ENCODE results near the gene NR0B1.

Gene NR0B1

DNA sequence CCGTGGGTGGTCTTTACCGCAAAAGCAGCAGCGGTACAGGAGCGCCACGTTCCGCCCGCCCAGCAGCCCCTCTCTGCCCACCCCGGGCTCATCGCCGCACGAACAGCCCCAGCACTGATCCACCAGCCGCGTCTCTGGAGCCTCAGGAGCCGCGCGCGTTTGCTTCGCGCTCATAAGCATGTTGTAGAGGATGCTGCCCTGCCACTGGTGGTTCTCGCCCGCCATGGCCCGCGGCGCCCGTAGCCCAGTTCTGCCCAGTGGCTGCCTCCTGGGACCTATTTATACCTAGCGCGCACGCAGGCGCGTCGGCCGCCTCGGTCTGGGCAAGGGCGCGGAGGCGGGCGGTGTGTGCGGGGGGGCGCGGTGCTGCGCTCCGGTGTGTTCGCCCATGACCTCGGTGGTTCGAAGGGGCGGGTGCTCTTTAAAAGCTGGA is at the start of gene NR0B1:
NR0B1 (minus strand) TSS at position 252 of the 433 bp plus-strand sequence; CDS start at position 225, 27 bp downstream.
- no peak for DNase-seq (ENCODE audit: low read depth in 2 of 2)

DNA sequence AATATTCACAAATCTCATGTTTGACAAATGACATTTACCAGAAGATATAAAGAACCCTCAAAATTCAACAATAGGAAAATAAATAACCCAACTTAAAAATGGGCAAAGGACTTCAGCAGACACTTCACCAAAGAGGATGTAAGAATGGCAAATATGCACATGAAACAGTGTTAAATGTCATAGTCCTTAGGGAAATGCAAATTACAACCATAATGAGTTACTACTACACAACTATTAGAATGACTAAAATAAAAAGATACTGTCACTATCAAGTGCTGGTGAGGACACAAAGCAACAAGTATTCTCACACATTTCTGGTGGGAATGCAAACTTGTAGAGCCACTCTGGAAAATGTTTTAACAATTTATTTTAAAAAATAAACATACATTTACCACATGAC is 40.8 kb upstream of the NR0B1 start:
- DNase-seq (ENCODE audit: low read depth in 2 of 2): no peak

GRCh38 chrX:30343206-30343605 is 34.0 kb upstream of the NR0B1 start:
- no peak for DNase-seq (ENCODE audit: low read depth in 2 of 2)

DNA sequence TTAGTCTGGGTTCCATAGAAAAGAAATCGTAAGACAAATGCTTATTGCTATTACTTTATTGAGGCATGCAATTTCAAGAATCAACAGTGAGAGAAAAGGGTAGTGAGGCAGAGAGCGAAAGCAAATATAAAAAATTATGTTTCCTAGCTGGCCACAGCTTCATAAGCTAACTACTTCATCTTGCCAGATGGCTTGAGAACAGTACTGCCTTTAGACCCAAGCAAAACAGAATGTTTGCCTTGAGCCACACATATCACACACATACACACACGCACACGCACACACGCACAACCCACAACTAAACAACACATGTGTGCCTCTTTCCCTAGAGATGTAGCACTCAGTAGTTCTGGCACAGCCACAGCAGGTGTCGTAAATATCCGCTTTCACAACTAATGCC is 31.6 kb upstream of the NR0B1 start:
- no peak for DNase-seq (ENCODE audit: low read depth in 2 of 2)

DNA sequence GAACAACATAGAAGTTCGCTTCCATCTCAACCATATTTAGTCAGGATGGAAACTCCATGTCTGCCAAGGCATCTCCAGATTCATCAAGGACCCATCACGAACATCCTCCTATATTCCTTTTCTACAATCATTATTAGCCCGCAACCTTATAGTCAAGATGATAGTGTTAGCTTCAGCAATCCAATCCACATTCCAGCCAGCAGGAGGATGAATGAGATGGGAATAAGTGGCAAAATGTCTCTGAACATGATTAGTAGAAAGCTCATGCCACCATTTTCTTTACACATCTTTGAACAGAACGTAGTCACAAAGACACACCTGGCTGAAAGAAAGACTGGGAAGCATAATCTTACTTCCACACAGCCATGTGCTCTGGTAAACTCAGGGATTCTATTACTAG is 18.6 kb upstream of the NR0B1 start:
- DNase-seq (ENCODE audit: low read depth in 2 of 2): no peak

DNA sequence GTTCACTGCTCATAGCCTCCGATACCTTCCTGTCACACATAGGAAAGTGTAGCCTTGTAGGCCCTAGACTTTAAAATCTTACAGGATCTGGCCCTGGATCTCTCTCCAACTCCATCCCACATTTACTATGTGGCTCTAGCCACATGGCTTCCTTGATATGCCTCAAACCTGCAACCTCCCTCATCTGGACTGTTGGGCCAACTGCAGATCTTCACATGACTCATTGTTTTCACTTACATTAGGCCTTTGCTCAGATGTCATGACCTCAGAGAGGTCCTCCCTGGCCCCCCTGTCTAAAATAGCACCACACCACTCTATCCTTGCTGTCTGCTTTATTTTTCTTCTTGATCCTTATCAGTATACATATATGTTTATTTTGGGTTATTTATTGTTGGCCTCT is 8.1 kb upstream of the NR0B1 start:
- no peak for DNase-seq (ENCODE audit: low read depth in 2 of 2)

GRCh38 chrX:30313322-30313721 is 4.1 kb upstream of the NR0B1 start:
- no peak for DNase-seq (ENCODE audit: low read depth in 2 of 2)

- DNase-seq (ENCODE audit: low read depth in 2 of 2): no peak
Observed at GRCh38 chrX:30312858-30313257, 3.7 kb upstream of the NR0B1 start.

GRCh38 chrX:30310429-30311206 is 1.4 kb upstream of the NR0B1 start:
- DNase-seq (ENCODE audit: low read depth in 2 of 2): no peak

- DNase-seq (ENCODE audit: low read depth in 2 of 2): no peak
Observed at GRCh38 chrX:30308263-30309138, 689 bp downstream of the NR0B1 start.

- no peak for DNase-seq (ENCODE audit: low read depth in 2 of 2)
Observed at GRCh38 chrX:30307466-30307865, 1.7 kb downstream of the NR0B1 start.

DNA sequence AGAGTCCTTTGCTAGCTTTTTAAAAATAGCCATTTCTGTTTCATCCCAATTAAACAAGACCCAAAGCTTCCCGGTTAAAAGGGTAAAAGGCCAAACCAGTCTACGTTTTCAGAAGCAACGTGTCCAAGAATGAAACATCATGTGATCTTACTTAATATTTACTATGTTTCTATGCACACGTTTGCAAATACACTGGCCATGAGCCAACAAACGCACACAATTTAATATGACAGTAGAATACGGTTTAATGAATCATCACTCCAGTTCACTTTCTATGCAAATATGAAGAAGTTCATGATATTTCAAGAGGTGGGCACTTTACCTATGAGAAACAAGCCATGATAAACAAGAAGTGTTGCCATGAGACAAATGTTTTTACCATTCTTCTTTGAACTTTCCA is 4.3 kb downstream of the NR0B1 start:
- no peak for DNase-seq (ENCODE audit: low read depth in 2 of 2)

GRCh38 chrX:30302956-30303355 is 6.2 kb downstream of the NR0B1 start:
- no peak for DNase-seq (ENCODE audit: low read depth in 2 of 2)

DNA sequence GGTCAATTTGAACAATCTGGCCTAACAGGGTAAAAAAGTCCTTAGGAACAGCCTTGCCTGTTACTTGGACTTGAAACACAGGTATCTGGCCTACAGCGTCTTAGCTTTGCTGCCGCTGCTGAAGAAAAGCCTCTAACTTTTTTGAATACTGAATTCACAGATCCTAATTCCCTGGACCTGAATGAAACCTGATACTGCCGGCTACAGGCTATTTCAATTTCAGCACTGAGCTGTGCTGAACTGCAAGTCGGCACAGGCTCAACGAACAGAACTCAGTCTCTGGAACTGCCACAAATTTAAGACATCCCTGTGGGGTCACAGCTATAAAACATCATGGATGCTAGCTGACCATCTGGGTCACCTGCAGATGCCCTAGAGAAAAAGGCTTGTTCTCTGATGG is 7.2 kb downstream of the NR0B1 start:
- DNase-seq (ENCODE audit: low read depth in 2 of 2): no peak

DNA sequence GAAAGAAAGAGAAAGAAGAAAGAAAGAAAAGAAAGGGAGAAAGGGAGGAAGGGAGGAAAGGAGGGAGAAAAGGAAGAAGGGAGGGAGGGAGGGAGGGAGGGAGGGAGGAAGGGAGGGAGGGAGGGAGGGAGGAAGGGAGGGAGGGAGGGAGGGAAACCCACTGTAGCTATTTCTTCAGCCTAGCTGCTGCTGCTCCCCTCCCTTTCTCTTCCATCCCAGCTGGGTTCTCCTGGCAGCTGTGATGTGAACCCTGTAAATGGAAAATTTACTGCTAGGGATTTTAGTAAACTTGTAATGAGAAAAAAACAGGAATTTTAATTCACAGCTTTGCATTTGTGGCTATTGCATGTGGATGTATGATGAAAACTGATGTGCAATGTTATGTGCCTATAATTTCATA is 8.0 kb downstream of the NR0B1 start:
- no peak for DNase-seq (ENCODE audit: low read depth in 2 of 2)

DNA sequence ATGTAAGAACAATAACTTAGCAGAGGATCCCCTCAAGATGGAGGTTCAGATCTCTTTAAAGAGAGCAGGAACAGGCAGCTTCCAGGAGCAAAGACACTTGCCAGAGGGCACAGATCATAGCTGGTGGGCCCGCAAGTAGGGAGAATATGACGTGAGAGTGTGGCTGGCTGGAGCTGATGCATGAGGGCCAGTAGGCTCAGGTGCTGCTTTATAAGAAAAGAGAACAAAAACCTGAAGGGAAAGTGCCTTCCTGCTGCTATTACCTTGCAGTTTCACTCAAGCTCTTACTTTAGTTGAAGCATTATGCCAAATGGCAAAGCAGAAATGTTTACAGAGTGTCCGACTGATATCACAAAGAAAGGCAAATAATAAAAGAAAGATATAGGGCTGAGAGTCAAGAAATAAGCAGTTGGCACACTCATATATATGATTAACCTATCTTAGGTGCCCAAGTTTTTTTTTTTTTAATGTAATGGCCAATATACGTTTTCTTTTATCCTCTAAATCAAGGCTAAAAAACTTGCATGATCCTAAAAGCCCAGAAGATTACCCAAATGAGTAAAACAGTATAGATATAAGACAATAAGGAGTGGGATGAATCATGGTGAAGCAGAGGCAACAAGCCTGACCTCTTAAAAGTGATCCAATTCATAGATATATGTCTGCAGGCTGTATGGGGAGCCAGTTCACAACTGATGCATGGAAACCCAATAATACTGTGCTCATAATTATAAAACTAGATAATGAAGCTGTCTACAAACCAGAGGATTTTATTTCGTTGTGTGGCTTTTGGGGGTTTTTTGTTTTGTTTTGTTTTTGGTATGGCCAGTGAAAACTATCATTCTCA is 12.6 kb downstream of the NR0B1 start:
- no peak for DNase-seq (ENCODE audit: low read depth in 2 of 2)

GRCh38 chrX:30283456-30284200 is 25.6 kb downstream of the NR0B1 start:
- DNase-seq (ENCODE audit: low read depth in 2 of 2): no peak

- DNase-seq (ENCODE audit: low read depth in 2 of 2): no peak
Observed at GRCh38 chrX:30282527-30282926, 26.7 kb downstream of the NR0B1 start.

GRCh38 chrX:30280428-30280827 is 28.8 kb downstream of the NR0B1 start:
- DNase-seq (ENCODE audit: low read depth in 2 of 2): no peak

GRCh38 chrX:30278365-30278764 is 30.8 kb downstream of the NR0B1 start:
- no peak for DNase-seq (ENCODE audit: low read depth in 2 of 2)

GRCh38 chrX:30275498-30275897 is 33.7 kb downstream of the NR0B1 start:
- no peak for DNase-seq (ENCODE audit: low read depth in 2 of 2)

Measured in stimulated activated CD8-positive, alpha-beta memory T cell treated with anti-CD3 and anti-CD28 coated beads, Interleukin-2, amount 100 ng/mL, for 1 hour (primary cell).